GM12873 (cell line): ENCODE measurements around the gene CACNA1D.
A peak's percentile ranks its signal among the peaks of the same experiment; 100 is the strongest.

Source experiments
- CTCF ChIP-seq: IDR thresholded peaks from 2 replicates; pipeline ENCODE4 v1.5.1; 2012; ENCODE audit warnings: low read depth, mild to moderate bottlenecking, moderate library complexity, low read length, control low read depth; ENCODE audit not compliant: insufficient read depth; ENCODE audit errors: missing control alignments

The CACNA1D gene

GRCh38 chr3:53674582-53674981 is 180.2 kb downstream of the CACNA1D start:
- no peak for TF ChIP-seq CTCF

GRCh38 chr3:53675022-53675697 is 180.7 kb downstream of the CACNA1D start:
- TF ChIP-seq CTCF = no peak

GRCh38 chr3:53675942-53676341 is 181.5 kb downstream of the CACNA1D start:
- TF ChIP-seq CTCF = no peak

GRCh38 chr3:53677413-53677812 is 183.0 kb downstream of the CACNA1D start:
- TF ChIP-seq CTCF = peak; percentile 34

- no peak for TF ChIP-seq CTCF
These were observed 185.6 kb downstream of the CACNA1D start for GRCh38 chr3:53680028-53680427.

- TF ChIP-seq CTCF = no peak
These were observed 188.4 kb downstream of the CACNA1D start for GRCh38 chr3:53682807-53683206.

GRCh38 chr3:53688066-53688465 is 193.7 kb downstream of the CACNA1D start:
- no peak for TF ChIP-seq CTCF

GRCh38 chr3:53688989-53689388 is 194.6 kb downstream of the CACNA1D start:
- no peak for TF ChIP-seq CTCF
